ENCODE results near the gene BASP1.

Gene BASP1

DNA sequence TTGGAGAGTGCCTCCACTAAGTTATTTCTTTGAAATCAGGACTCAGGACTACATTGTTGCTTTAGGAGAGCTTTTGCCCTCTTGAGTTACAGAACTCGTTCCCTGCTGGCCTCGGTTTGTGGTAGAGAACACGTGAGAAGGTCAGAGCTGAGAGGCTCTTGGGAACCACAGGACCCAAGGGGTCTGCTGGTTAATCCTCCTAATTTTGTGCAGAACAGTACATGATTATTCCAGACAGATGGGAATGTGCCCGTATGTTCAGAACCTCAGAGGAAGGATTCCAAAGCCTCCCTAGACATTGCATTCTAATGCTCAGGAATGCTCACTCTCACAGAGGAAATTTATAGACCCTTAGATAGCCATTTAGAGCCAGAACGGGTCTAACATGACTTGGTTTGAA lies 25.2 kb upstream of the BASP1 start:
- DNase-seq = no peak

DNA sequence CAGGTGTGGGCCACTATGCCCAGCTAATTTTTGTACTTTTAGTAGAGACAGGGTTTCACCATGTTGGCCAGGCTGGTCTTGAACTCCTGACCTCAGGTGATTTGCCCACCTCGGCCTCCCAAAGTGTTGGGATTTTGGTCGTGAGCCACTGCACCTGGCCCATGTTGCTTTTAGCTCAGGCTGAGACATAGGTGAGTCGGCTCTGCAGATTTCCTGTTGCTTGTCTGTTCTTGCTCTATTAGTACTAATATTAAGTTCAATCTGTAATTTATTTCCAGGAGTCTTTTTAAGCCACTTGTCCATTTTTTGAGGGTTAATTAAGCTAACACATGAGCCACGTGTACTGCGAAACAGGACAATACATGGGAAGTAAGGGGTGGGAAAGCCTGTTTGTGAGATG lies 21.4 kb upstream of the BASP1 start:
- DNase-seq = no peak

DNA sequence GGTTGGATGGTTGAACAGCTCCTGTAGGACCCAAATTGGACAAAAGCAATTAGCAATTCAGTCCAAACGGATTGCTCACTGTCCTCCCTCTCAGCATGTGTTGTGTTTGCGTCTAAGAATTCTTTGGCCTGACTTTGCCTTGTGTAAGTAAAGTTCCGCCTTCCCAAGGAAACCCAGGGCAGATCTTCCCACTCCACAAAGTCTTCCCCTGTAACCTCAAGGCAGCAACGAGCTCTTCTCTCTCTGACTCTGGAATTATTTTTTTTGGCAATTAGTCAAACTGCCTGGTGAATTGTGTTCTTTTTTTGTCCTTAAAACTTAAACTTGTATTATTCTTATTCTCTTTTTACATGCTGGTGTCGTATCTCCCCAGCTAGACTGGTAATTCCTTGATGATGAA lies 20.7 kb upstream of the BASP1 start:
- DNase-seq = no peak

DNA sequence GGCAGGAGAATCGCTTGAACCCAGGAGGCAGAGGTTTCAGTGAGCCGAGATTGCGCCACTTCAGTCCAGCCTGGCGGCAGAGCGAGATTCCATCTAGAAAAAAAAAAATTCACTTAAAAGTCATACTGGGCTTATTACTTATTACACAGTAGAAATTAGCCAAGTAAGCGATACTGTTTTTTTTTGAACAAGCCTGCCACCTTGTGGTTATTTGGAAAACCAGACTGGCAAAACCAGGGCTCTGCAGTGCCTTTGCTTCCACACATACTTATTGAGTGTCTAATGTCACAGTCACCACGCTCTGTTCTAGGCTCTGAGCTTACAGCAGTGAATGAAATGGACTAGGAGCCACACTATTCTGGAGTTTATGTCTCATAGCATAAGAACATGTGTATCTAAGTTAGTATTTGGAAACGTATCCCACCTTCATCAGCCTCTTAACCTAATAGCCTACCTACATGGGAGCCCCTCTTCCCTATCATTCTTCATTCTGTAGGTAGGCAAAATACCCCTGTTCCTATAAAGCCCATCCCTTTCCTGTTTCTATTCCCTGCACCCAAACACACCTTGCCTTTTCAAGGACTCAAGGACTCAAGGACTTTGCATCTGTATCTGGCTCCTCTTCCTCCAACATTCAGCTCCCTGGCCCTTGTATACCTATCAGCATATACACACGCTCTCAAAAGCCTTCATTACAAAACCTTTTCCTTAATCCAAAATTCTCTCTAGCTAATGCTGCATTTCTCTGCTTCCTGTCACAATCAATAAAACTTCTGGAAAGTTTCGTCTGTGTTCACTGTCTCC lies 13.9 kb upstream of the BASP1 start:
- DNase-seq = no peak

DNA sequence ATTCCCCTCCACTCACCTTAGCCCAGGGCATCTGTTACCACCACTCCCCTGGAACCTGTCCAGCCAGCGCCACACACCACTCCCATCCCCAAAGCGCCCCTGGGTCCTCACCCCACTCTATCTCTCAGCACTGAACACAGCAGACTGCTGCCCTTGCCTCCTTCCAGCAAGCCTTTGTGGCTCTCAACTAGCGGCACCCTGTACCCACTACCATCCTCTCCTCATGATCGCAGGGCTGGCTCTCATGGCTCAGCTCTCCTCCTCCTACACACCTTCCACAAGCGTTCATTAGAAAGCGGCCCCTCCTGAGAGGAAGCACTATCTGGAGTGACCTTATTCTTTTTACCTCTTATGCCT lies 13.3 kb upstream of the BASP1 start:
- no peak for DNase-seq

DNA sequence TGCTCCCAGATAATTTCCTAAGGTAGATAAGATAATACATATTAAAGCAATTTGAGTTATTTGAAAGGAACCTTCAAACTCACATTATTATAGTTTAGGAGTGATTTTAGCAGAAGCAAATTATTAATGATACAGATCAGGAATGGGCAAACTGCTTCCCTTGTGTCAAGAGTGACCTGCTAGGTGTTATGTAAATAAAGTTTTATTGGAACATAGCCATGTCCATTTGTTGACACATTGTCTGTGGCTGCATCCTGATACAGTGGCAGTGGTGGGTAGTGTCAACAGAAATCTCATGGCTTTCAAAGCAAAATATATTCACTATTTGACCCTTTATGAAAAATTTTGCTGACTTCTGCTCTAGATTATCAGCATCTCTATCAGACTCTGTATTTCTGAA lies 11.4 kb upstream of the BASP1 start:
- DNase-seq = no peak

DNA sequence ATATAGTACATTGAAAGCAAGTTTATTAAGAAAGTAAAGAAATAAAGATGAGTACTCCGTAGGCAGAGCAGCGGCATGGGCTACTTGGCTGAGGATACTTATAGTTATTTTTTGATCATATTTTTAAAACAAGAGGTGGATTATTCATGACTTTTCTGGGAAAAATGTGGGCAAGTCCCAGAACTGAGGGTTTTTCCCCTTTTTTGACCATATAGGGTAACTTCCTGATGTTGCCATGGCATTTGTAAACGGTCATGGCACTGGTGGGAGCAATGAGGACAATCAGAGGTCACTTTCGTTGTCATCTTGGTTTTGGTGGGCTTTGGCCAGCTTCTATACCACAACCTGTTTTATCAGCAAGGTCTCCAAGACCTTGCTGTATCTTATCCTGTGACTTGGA lies 5.2 kb upstream of the BASP1 start:
- DNase-seq = no peak

DNA sequence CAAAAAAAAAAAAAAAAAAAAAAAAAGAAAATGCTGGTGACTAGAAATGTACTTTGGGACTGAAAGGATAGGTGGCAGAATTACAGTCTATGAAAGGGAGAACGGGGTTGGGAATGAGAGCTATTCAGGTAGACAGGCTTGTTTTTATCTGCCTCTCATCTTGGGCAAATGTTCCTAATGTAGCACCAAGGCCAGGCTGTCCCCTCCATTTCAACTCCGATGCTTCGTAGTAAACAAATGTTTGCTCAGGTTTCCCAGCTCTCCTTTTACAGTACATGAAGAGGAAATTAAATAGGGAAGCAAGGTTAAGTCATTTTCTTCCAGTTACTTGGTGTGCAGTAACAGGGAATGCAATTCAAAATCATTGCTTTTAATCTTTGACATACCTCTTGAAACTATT lies 4.4 kb upstream of the BASP1 start:
- no peak for DNase-seq

DNA sequence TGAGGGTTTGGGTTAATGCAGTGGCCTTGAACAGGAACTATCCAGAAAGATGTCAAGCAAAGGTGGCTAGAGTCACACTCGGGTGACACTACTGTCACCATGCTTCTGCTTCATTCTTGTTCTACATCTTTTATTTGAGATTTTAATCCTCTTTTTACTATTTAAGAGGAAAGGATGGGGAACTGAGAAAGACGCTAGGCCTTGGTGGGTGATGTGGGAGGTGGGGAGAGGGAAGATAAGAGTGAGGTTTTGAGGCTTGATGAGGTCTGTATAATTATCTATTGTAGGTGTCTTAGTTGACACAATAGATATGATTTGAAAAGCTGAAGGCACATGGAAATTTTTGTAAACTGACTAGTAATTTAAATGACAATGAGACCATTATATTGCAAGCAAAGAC lies 3.5 kb upstream of the BASP1 start:
- DNase-seq = no peak

DNA sequence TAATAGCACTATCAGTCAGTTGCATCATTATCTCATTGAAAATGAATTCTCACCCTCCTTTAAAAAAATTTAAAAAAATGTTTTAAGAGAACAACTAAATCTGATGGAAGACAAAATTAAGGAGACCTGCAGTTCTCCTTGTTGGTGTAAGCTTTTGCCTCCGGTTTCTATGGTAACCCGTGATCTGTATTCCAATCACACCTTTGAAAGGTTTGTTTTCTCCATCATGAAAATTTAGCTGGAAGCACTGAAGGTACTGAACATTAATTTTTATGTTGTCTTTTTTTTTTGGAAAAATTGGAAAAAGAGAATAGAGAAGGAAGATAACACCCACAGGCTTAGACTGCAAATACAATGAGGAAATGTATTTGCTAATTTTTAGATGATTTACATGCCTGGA lies 2.5 kb upstream of the BASP1 start:
- DNase-seq = no peak

DNA sequence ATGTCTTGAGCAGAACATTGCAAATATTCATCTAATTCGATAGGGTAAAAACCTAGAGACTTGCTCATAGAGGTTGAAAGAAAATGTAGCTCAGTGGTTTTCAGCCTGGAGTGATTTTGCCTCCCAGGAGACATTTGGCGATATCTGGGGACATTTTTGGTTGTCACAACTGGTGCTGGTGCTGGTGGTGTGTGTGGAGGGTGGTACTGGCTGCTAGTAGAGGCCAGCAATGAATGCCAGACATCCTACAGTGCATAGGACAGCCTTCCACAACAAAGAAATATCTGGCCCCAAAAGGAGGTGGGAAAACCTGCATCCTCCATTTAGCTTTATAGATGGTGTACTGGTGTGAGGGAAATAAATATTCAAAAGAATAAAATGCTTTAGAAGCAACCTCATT lies 2.1 kb upstream of the BASP1 start:
- DNase-seq = no peak

DNA sequence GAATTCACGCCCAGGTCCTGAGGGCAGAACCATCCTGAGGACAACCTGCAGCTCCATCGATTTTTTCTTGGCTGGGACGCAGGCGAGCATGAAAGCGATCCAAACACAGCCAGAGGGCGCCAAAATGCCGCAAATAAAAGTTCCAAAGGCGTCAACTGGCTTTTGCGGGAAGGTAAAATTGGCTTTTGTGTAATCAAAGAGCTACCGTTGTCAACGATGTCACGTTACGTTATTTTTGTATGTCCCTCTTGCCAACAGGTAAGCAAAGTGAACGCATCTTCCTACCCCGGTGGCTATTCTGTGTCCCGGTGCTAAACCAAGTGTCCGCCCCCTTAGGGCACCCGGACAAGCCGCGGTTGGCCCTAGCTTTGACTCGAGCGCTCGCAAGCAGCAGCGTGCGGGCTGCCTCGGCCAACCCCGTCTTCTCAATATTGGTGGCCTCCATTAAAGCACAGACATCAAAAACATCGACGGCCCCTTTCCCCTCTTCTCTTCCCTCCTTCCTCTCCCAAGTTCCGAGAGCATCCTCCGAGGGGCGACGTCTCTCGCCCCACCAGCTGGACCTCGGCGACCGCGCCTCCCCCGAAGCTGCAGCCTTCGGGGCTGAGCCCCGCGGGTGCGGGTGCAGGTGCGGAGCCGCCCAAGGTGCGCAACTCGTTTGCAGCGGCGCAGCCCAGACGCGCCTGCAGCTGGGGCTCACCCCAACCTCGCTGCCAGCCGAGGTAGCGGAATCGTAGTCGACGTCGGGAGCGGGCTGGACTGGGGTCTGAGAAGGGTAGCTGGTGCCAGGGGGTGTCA lies 1.1 kb upstream of the BASP1 start:
- peak; percentile 47 for DNase-seq

DNA sequence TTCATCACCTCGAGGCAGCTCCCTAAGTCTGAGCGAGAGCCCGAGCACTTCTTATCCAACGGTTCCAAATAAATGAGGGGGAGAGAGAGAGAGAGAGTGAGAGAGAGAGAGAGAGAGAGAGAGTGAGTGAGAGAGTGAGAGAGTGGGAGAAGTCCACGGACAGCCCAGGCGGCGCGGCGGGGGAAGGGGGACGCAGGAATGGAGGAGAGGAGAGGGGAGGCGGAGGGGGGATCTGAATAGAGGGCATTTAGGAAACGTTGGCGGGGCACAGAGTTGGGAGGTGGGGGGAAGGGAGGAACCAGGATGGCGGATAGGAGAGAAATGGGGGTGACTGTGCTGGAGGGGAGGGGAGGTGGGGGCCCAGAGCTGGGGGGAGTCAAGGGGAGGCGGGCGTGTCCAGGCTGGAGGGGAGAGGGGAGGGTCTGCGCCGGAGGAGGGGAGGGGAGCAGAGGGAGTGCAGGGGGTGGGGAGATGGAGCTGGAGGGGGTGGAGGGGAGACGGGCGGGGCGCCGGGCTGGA lies 398 bp upstream of the BASP1 start:
- no peak for DNase-seq

DNA sequence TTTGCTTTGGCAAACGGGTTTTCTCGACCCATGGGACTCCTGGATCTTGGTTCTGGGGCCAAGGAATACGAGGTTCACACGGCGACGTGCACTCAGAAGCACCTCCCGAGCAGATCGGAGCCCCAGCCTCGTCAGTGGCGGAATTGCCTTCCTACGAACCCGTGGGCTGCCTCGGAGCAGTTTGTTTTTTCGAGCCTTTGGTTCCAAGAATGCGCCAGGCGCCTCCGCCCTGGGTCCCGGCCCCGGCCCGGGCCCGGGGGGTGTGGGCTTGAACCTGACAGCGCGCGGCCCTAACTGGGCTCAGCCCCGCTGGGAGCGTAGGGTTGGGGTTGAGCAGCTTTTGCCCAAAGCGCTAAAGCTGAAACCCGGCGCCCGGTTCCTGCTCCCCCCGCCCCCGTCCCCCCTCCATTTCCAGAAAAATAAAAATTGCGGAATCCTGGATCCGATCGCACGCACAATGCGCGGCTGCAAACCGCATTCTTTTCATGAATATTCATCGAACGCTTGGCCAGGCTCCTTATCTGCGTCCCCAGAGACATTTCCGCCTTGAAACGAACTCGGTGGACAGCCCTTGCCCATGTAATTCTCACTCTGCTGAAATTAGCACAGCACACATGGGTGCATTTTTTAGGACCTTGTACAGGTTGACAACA lies 1.0 kb downstream of the BASP1 start:
- no peak for DNase-seq

DNA sequence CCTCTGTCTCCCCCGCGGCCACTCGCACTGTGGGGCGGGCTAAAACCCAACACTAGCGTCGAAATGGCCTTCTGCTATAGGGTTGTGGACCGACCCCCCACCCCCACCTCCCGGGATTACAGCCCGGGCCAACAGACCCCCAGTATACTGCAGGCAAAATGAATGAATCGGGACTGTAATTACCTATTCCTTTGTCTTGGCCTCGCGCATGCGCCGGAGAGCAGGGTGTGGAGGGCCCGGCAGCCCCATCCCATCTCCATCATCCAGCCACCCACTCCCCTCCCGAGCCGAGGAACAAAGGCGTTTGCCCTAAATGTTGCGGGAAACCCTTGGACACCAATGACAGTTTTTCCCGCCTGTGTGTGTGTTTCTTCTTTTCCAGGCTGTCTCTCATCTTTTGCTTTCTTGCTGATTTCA lies 1.6 kb downstream of the BASP1 start:
- no peak for DNase-seq

DNA sequence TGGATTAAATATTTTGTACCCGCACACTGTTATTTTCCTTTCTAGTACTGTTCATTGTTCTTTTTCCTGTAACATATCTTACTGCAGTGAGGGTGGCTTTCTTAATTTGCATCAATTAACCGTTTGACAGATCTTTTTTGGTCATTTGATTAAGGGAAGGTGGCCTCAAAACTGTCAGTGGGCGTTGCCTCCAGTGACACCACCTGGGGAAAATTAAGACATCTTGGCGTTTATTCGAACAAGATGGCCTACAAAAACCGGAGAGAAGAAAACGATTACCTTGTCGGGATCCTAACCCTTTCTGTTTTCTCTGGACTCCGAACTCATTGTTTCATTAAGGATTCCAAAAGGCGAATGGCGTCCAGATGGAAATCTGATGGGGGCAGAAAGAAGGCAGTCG lies 2.0 kb downstream of the BASP1 start:
- DNase-seq = no peak

DNA sequence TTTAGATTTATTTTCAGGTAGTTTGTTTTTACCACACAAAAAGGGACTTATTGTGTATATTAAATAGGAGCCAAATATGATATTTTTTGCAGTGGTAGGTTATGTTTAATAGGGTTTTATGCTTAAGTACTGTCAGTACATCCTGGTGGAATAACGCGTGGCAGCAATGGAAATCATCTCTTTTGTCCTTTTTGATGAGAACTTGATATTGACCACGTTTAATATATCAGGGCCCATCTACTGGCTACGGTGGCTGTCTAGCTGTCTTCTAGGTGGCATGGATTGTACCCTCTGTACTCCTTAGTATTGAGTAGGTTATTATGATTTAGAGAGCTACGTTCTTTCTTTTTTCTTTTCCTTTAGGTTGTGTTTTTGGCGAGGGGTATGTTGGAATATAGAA lies 2.6 kb downstream of the BASP1 start:
- no peak for DNase-seq

DNA sequence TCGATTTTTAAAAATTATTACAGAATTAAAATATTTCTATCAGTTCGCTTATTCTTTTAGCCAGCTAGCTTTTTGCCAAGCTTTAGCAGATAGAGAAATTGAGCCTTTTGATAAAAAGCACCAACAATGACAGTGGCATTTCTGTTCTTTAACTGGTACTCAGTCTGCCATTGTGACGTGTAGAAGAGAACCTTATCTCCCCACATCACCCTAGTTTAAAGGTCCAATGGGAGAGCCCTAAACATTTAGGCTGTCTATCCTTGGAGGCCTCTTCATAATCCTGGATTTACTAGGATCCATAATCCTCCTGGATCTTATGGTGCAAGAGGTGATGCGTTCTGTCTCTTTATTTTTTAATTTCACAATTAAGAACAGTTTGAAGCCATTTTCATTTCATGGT lies 3.0 kb downstream of the BASP1 start:
- DNase-seq = no peak

DNA sequence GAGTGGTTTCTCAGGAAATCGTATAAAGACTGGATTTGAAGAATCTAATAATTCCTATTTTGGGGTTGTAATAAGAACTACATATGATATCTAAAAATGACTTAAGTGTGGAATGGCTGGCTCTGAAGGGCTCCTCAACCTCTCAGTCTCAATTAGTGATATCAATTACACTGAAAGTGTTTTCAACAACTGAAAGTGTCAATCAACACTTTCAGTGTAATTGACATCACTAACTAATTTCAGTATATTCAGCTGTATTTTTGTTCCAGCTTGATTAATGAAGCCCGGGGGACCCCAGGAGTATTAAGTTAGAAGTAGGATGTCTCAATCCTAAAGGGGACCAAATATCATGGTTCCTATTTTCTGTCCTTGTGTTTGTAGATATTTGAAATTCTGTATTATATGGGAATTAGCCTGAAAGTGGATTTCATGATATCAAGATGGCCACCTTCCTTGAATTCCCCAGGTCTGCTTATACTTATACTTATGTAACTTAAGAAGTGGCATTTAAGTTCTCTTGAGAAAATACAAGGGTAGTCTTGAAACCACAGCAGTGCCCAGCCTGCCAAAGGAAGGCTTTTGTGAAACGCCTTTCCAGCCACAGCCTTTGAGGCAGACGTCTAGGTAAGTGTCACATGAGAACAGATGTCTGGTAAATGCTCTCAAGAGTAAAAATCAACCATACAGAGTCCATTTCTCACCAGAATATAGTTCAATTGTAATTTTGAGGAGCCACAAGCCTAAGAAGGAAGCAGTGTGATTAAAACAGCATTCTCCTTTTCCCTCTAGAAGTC lies 4.6 kb downstream of the BASP1 start:
- no peak for DNase-seq

DNA sequence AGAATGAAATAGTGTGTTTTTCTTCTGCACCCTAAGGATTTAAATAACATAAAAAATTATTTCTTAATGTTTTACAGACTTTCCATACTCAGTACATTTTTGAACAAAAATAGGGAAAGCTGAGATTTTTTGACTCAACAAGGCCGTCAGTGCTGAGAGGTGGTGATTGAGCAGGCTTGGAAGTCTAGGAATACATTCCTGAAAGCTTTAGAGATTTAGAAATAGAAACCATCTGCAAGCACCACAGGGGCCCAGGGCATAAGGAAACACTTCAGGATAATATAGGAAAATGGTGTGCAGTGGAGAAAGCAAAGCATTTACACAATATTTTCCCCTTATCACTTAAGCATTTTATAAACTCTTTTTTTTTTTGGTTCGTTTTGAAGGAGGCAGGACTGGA lies 5.2 kb downstream of the BASP1 start:
- DNase-seq = no peak

DNA sequence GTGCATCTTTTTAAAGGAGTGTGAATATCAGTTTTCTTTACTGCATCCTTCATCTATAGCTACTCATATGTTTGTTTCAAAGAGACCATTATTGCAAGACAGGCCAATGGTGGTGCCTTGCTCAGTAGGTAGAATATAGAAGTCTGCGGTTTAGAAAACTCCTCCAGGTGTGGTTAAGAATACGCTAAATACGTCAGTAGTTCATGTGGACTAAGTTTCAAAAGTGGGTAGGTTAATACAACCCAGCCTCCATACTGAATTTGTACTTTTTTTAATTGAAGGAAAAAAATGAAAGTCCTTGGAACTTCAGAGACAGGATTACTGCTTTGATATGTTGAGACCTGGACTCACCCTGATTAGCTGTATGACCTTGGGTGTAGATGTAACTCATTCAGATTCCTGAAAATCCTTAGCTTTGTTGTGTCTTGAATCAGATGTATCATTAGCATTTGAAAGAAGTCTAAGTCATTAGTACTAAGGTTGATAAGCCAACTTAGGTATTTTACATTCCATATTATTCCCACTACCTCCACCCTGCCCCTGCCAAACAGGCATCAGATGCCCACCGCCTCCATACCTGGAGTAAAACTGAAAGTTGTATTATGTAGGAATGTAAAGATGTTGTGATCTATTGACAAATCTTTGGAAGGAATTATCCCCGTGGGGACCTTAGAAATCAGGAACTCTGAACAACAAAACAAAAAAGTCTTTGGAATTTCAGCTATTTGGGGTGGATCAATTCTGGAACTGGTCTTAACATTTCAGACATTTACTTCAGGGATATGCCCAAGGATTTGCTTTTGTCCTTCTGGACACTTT lies 6.1 kb downstream of the BASP1 start:
- DNase-seq = no peak

DNA sequence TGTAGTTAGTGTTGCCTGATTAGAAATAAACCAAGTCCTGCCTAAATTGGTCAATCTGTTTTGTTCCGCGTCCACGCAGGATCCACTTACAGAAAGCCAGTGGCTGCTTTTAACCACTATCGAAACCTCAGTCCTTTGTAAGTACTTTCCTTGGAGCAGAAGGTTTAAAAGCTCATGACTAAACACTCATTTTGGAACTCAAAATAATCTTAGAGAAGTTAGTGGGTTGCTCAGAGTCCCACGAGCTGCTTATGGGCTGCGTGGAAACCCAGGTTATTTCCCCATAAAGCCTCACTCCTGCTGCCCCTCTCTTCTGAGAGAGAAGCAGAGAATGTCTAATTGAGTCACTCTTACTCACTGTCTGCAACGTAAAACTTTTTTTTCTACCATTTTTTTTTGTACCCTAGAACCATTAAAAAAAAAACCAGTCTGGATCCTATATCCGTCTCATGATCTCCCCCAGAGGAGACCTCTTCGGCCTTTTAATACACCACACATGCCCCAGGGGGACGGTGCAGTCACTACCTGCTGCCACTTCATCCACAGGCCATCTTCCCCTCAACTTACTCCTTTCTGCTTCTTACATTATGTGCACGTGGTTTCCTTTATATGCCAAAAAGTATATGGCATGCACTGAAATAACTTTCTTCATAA lies 7.6 kb downstream of the BASP1 start:
- DNase-seq = no peak

All from CD4-positive, alpha-beta T cell treated with Interleukin-21 for 1 hour (primary cell).